GM23338 (cell line): ENCODE measurements around the gene MFGE8. TPM values are rescaled to one million over a fixed set of nuclear protein-coding genes. Genes with fewer than 3 reads are reported as not detected.

ENCODE experiments used
- ATAC-seq: fragments of 200-7000 bp; cut with Tn5 transposase; 3 replicates; pipeline ENCODE4 v1.9.1; 2020
- DNase-seq: peaks from one replicate; pipeline ENCODE4 v3.0.0-alpha.2; 2015; ENCODE audit warnings: low spot score
- H2AFZ ChIP-seq: fragments of 200-600 bp; sonication (generic); 2 replicates; pipeline ENCODE4 v1.8.0; 2016; ENCODE audit warnings: antibody characterized with exemption, mild to moderate bottlenecking, moderate library complexity
- H3F3A ChIP-seq: fragments of 200-600 bp; sonication (generic); replicated peaks from 2 replicates; pipeline ENCODE4 v1.8.0; 2017; ENCODE audit warnings: antibody characterized with exemption, mixed run types, low read depth
- H3K27ac ChIP-seq: fragments of 200-600 bp; sonication (generic); 2 replicates; pipeline ENCODE4 v1.6.1; 2016; ENCODE audit warnings: low read depth
- H3K27me3 ChIP-seq: fragments of 200-600 bp; sonication (generic); 2 replicates; pipeline ENCODE4 v1.8.0; 2016; ENCODE audit warnings: mild to moderate bottlenecking, mixed run types, moderate library complexity; ENCODE audit not compliant: insufficient read depth
- H3K36me3 ChIP-seq: fragments of 200-600 bp; sonication (generic); 2 replicates; pipeline ENCODE4 v1.8.0; 2016; ENCODE audit warnings: mild to moderate bottlenecking; ENCODE audit not compliant: insufficient read depth
- H3K4me1 ChIP-seq: fragments of 200-600 bp; sonication (generic); 2 replicates; pipeline ENCODE4 v1.8.0; 2016; ENCODE audit warnings: mild to moderate bottlenecking, moderate library complexity; ENCODE audit not compliant: insufficient read depth
- H3K4me2 ChIP-seq: fragments of 200-600 bp; sonication (generic); 2 replicates; pipeline ENCODE4 v1.7.1; 2017; ENCODE audit warnings: mixed run types
- H3K4me3 ChIP-seq: fragments of 200-600 bp; sonication (generic); 2 replicates; pipeline ENCODE4 v1.6.1; 2016; ENCODE audit warnings: mixed run types
- H3K79me2 ChIP-seq: fragments of 200-600 bp; sonication (generic); replicated peaks from 2 replicates; pipeline ENCODE4 v1.8.0; 2017; ENCODE audit warnings: mild to moderate bottlenecking; ENCODE audit not compliant: insufficient read depth
- H3K9me2 ChIP-seq: fragments of 200-600 bp; sonication (generic); 2 replicates; pipeline ENCODE4 v1.8.0; 2017; ENCODE audit not compliant: insufficient read depth
- H4K20me1 ChIP-seq: fragments of 200-600 bp; sonication (generic); replicated peaks from 2 replicates; pipeline ENCODE4 v1.8.0; 2017; ENCODE audit warnings: mild to moderate bottlenecking; ENCODE audit not compliant: insufficient read depth
- H3K27ac Mint-ChIP-seq: 2 replicates; pipeline ENCODE4 v1.8.0; 2020; ENCODE audit warnings: inconsistent platforms, mild to moderate bottlenecking, moderate library complexity, mixed read lengths
- H3K27me3 Mint-ChIP-seq: 3 replicates; pipeline ENCODE4 v1.8.0; 2022; ENCODE audit warnings: low read depth, mild to moderate bottlenecking, moderate library complexity, mixed read lengths, inconsistent platforms; ENCODE audit not compliant: insufficient read depth, poor library complexity
- H3K36me3 Mint-ChIP-seq: 3 replicates; pipeline ENCODE4 v1.8.0; 2021; ENCODE audit warnings: low read depth, mild to moderate bottlenecking, inconsistent platforms, moderate library complexity, mixed read lengths
- H3K4me1 Mint-ChIP-seq: 3 replicates; pipeline ENCODE4 v1.8.0; 2020; ENCODE audit warnings: mild to moderate bottlenecking, inconsistent platforms, mixed read lengths
- H3K4me3 Mint-ChIP-seq: 3 replicates; pipeline ENCODE4 v1.8.0; 2021; ENCODE audit warnings: moderate library complexity, mild to moderate bottlenecking, inconsistent platforms, mixed read lengths
- H3K9me3 Mint-ChIP-seq: 3 replicates; pipeline ENCODE4 v1.8.0; 2020; ENCODE audit warnings: moderate library complexity, mild to moderate bottlenecking, inconsistent platforms, mixed read lengths
- CTCF ChIP-seq, 2 experiments: fragments of 200-600 bp in 1 of 2; sonication (generic) in 1 of 2; conservative IDR thresholded peaks; 2 replicates each; pipeline versions ENCODE4 v1.5.1 to v1.6.1; 2016 to 2017; ENCODE audit warnings: antibody characterized with exemption in 2 of 2, low read depth in 2 of 2, mild to moderate bottlenecking in 2 of 2, moderate library complexity in 1 of 2
- POLR2AphosphoS5 ChIP-seq: IDR thresholded peaks from 2 replicates; pipeline ENCODE4 v1.6.1; 2016; ENCODE audit warnings: antibody characterized with exemption, low read depth
- ZNF462 ChIP-seq: fragments of 250-450 bp; sonication (Bioruptor Pico); IDR thresholded peaks from 2 replicates; pipeline ENCODE4 v1.5.0; 2020; ENCODE audit warnings: mild to moderate bottlenecking, moderate library complexity
- polyA plus RNA-seq: library from polyadenylated mRNA; unstranded; fragments of >200 nt; fragmentation: Nextera tagmentation; extraction: Ambion mirVana; gene quantifications from 2 replicates; pipeline ENCODE4 v1.2.1, GENCODE V29; 2016
- total RNA-seq: library from RNA; depleted of rRNA; stranded (reverse); fragments of >200 nt; shearing (Covaris generic); gene quantifications from 2 replicates; pipeline ENCODE4 v1.2.3, GENCODE V29; 2014

Gene MFGE8
- total and polyA plus RNA-seq, 2 experiments from 2014 or later = 279 to 671 TPM

GRCh38 chr15:88897456-88898194 lies 15.6 kb downstream of the MFGE8 start:
- Mint-ChIP-seq H3K4me3 (no peak overlapping the region; the same call in 2 of the 3 replicates), H3K27ac (peak overlapping the region; percentile 95)

More at GRCh38 chr15:88897456-88898194, 15.6 kb downstream of the MFGE8 start:
- Histone ChIP-seq H2AFZ (no peak overlapping the region), H4K20me1 (peaks cover 23% of the 10 kb centered on the region), H3K27me3 (peaks cover 4% of the 10 kb centered on the region; the same call in 1 of the 2 replicates), H3K27ac (peak overlapping the region; percentile 66; the same call in 1 of the 2 replicates), H3K36me3 (peaks cover 9% of the 10 kb centered on the region; the same call in 1 of the 2 replicates), H3K4me2 (peak overlapping the region; percentile 60), H3K4me1 (peaks cover 34% of the 10 kb centered on the region), H3K4me3 (peak overlapping the region; percentile 23; the same call in 1 of the 2 replicates), H3F3A (peaks cover 31% of the 10 kb centered on the region), H3K79me2 (peaks cover 2% of the 10 kb centered on the region; the same call in 1 of the 2 replicates), H3K9me2 (no peaks in the 10 kb centered on the region)
- Mint-ChIP-seq H3K36me3 (peaks cover 56% of the 10 kb centered on the region), H3K9me3 (no peaks in the 10 kb centered on the region; the same call in 1 of the 3 replicates), H3K27me3 (peaks cover 34% of the 10 kb centered on the region), H3K4me1 (peaks cover 60% of the 10 kb centered on the region)
- DNase-seq (peak; percentile 53), ATAC-seq (peak; percentile 1)
- TF ChIP-seq CTCF (conservative IDR thresholded peaks at IDR 0.05; ENCODE audit: low read depth in 2 of 2) = peak; percentile 24 to 46; a peak in 3 of 4 replicates
- peak; percentile 21; the same call in 1 of the 2 replicates for TF ChIP-seq POLR2AphosphoS5
- no peak for TF ChIP-seq ZNF462 (CRISPR knock-in tag)
